Vagina (tissue), 2 donors: ENCODE data around the gene CCDC112.

Experiments used
- POLR2AphosphoS5 ChIP-seq, 2 donors: sonication (generic); formaldehyde crosslinking; IDR thresholded peaks; one replicate each; pipeline ENCODE4 v1.9.0; 2017; ENCODE audit warnings: antibody characterized with exemption in 2 of 2, mild to moderate bottlenecking in 2 of 2, low read depth in 1 of 2; ENCODE audit not compliant: insufficient read depth in 1 of 2
- TF ChIP-seq, protein P1 (sequence below), 3 experiments: fragments of 450-650 bp in 2 of 3; fragments of 200-600 bp in 1 of 3; sonication (generic) in 1 of 3; IDR thresholded peaks; one replicate each; pipeline ENCODE4 v1.5.1; 2017 to 2019; ENCODE audit warnings: antibody characterized with exemption in 3 of 3, mild to moderate bottlenecking in 2 of 3, moderate library complexity in 2 of 3

DNA sequence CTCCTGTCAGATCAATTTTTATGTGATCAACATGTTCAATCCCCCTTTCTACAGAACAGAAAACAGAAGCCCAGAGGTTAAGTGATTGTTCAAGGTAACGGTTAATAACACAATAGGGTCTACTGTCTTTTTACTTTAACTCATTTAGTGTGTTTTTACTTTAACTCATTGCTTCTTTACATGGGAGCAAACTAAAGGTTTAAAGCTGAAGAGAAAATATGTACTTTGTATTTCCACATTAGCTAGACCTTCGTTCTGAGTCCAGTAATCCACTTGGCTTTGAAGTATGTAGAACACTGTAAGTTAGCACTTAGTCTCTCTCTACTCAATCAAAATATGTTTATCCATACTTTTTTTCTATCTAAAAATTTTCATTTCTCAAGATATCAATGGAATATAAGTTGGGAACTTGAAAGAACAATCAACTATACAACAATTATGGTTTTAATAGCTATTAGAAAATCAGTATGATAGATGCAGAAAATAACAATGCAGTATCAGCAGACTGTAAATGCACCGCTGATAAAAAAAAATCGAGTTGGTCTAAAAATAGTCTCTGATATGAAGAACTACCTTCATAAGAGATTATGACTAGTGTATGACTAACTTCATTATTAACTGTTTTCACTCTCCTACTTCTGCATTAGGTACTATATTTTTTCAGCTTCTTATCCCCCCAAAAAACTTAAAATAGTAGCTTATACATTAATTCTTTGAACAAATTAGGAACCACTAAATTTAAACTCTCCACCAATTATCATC is 54.4 kb downstream of the CCDC112 start:
- TF ChIP-seq, protein P1, sequence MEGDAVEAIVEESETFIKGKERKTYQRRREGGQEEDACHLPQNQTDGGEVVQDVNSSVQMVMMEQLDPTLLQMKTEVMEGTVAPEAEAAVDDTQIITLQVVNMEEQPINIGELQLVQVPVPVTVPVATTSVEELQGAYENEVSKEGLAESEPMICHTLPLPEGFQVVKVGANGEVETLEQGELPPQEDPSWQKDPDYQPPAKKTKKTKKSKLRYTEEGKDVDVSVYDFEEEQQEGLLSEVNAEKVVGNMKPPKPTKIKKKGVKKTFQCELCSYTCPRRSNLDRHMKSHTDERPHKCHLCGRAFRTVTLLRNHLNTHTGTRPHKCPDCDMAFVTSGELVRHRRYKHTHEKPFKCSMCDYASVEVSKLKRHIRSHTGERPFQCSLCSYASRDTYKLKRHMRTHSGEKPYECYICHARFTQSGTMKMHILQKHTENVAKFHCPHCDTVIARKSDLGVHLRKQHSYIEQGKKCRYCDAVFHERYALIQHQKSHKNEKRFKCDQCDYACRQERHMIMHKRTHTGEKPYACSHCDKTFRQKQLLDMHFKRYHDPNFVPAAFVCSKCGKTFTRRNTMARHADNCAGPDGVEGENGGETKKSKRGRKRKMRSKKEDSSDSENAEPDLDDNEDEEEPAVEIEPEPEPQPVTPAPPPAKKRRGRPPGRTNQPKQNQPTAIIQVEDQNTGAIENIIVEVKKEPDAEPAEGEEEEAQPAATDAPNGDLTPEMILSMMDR (IDR thresholded peaks at IDR 0.05) = no peak
- no peak for TF ChIP-seq POLR2AphosphoS5 (IDR thresholded peaks at IDR 0.05; ENCODE audit: insufficient read depth in 1 of 2, low read depth in 1 of 2)
